ENCODE results near the gene ZNF385A.

Gene ZNF385A

DNA sequence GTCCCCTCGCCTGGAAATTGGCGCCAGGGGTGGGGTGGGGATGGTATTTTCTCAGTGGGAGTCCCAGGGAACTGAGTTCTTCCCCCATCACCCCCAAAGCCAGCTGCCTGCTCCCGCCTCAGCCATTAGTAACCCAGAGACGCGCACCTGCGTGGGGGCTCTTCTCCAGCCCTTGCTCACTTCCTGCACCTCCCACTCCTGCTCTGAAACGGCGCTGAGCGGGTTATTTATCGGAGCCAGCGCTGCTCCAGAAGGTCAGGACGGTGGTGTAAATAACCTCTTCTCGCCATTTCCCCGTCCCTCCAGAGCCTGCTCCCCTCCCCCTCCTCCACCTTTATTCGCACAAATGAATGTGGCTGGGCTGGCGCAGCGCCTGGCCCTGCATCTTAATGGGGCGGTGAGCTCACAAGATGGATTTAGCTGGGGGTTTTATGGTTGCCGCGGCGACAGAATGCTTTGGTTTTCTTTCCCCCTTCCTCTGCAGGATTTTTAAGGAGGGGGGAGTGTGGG is 32.5 kb downstream of the ZNF385A start:
- no peak overlapping the region for H3K9ac ChIP-seq (ENCODE audit: low read depth, low read length, poor library complexity)
- WGBS, 2 donors (ENCODE audit: extremely low coverage in 2 of 2, insufficient read length in 2 of 2, insufficient replicate concordance in 1 of 2), result no CpG with 5 or more reads among the region's 21 CpGs
- H3K4ac ChIP-seq (ENCODE audit: low read length), result no peak overlapping the region
- peak; percentile 79 for DNase-seq (ENCODE audit: low spot score)
- peak overlapping the region; percentile 65 for H2BK12ac ChIP-seq (ENCODE audit: low read length)
- H3K4me3 ChIP-seq (ENCODE audit: low read length in 2 of 2), result peak overlapping the region; percentile 28 to 68
- H3K14ac ChIP-seq (ENCODE audit: low read length), result no peak overlapping the region
- H3K36me3 ChIP-seq (replicated peaks in 1 of 2; ENCODE audit: control insufficient read depth in 2 of 2, insufficient read depth in 2 of 2, low read length in 2 of 2), result peaks cover 4 to 44% of the 10 kb centered on the region in 2 donors
- no peak overlapping the region for H4K8ac ChIP-seq (ENCODE audit: low read depth, low read length)
- no peak overlapping the region for H3K23ac ChIP-seq (ENCODE audit: low read depth, low read length, poor library complexity)
- no peaks in the 10 kb centered on the region for H3K27me3 ChIP-seq (ENCODE audit: control insufficient read depth in 3 of 3, insufficient read depth in 3 of 3, low read depth in 1 of 3, low read length in 3 of 3)
- H3K79me1 ChIP-seq (ENCODE audit: low read depth, low read length), result no peaks in the 10 kb centered on the region
- H2AFZ ChIP-seq (ENCODE audit: low read length), result peak overlapping the region; percentile 46
- peak overlapping the region; percentile 90 for H2AK5ac ChIP-seq (ENCODE audit: low read depth, low read length)
- H2BK120ac ChIP-seq (ENCODE audit: low read depth, low read length), result peak overlapping the region; percentile 76
- H3K4me2 ChIP-seq (ENCODE audit: insufficient read depth, low read length, poor library complexity, severe bottlenecking), result peak overlapping the region; percentile 64
- H3K4me1 ChIP-seq (ENCODE audit: control insufficient read depth in 2 of 2, insufficient read depth in 1 of 2, low read depth in 1 of 2, low read length in 2 of 2), result peaks cover 59 to 65% of the 10 kb centered on the region in 2 donors
- no peaks in the 10 kb centered on the region for H3K9me3 ChIP-seq (replicated peaks in 1 of 2; ENCODE audit: control insufficient read depth in 2 of 2, insufficient read depth in 1 of 2, low read depth in 1 of 2, low read length in 2 of 2)
- H4K91ac ChIP-seq (ENCODE audit: low read depth, low read length, poor library complexity), result no peak overlapping the region
- peak overlapping the region; percentile 87 for H2BK5ac ChIP-seq (ENCODE audit: low read length)
- H3K27ac ChIP-seq (replicated peaks; ENCODE audit: low read length), result peak overlapping the region; percentile 99
- peak overlapping the region; percentile 98 for H3K18ac ChIP-seq (ENCODE audit: low read length)
- H2BK15ac ChIP-seq (ENCODE audit: low read length), result no peak overlapping the region

GRCh38 chr12:54351341-54351740 is 33.2 kb downstream of the ZNF385A start:
- H2BK120ac ChIP-seq (ENCODE audit: low read depth, low read length), result no peak overlapping the region
- no peak for DNase-seq (ENCODE audit: low spot score)
- no peak overlapping the region for H2AFZ ChIP-seq (ENCODE audit: low read length)
- H3K9me3 ChIP-seq (replicated peaks in 1 of 2; ENCODE audit: control insufficient read depth in 2 of 2, insufficient read depth in 1 of 2, low read depth in 1 of 2, low read length in 2 of 2), result no peaks in the 10 kb centered on the region
- H3K27me3 ChIP-seq (ENCODE audit: control insufficient read depth in 3 of 3, insufficient read depth in 3 of 3, low read depth in 1 of 3, low read length in 3 of 3), result no peaks in the 10 kb centered on the region
- H3K14ac ChIP-seq (ENCODE audit: low read length), result no peak overlapping the region
- H3K4ac ChIP-seq (ENCODE audit: low read length), result no peak overlapping the region
- peaks cover 4 to 51% of the 10 kb centered on the region in 2 donors for H3K36me3 ChIP-seq (replicated peaks in 1 of 2; ENCODE audit: control insufficient read depth in 2 of 2, insufficient read depth in 2 of 2, low read length in 2 of 2)
- no peak overlapping the region for H4K8ac ChIP-seq (ENCODE audit: low read depth, low read length)
- peak overlapping the region in 1 of 2 donors; percentile 28 for H3K4me3 ChIP-seq (ENCODE audit: low read length in 2 of 2)
- peak overlapping the region; percentile 64 for H3K4me2 ChIP-seq (ENCODE audit: insufficient read depth, low read length, poor library complexity, severe bottlenecking)
- peaks cover 52 to 57% of the 10 kb centered on the region in 2 donors for H3K4me1 ChIP-seq (ENCODE audit: control insufficient read depth in 2 of 2, insufficient read depth in 1 of 2, low read depth in 1 of 2, low read length in 2 of 2)
- no peak overlapping the region for H4K91ac ChIP-seq (ENCODE audit: low read depth, low read length, poor library complexity)
- no peak overlapping the region for H2BK15ac ChIP-seq (ENCODE audit: low read length)
- peak overlapping the region; percentile 9 for H2AK5ac ChIP-seq (ENCODE audit: low read depth, low read length)
- no peak overlapping the region for H2BK12ac ChIP-seq (ENCODE audit: low read length)
- no peak overlapping the region for H3K23ac ChIP-seq (ENCODE audit: low read depth, low read length, poor library complexity)
- peak overlapping the region; percentile 99 for H3K27ac ChIP-seq (replicated peaks; ENCODE audit: low read length)
- H3K18ac ChIP-seq (ENCODE audit: low read length), result peak overlapping the region; percentile 89
- peak overlapping the region; percentile 50 for H2BK5ac ChIP-seq (ENCODE audit: low read length)
- no peaks in the 10 kb centered on the region for H3K79me1 ChIP-seq (ENCODE audit: low read depth, low read length)
- no CpG with 5 or more reads among the region's 4 CpGs for WGBS, 2 donors (ENCODE audit: extremely low coverage in 2 of 2, insufficient read length in 2 of 2, insufficient replicate concordance in 1 of 2)
- H3K9ac ChIP-seq (ENCODE audit: low read depth, low read length, poor library complexity), result no peak overlapping the region

DNA sequence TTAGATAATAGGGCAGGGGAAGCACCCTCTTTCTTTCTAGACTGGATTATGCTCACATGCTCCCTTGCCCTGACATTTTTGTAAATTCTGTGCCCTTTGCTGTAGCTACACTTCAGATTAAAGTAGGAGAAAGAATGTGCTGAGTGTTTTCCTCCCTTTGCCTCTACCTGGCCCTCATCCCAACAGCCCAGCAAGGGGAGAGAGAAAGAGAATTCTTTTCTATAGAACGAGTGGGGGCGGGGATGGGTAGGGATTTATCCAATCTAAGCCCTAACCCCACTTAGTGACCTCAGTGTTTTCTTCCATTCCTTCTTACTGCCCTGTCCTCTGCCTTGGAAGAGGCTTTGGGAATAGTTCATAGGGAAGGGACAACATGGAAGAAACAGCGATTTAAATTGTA is 33.8 kb downstream of the ZNF385A start:
- H2BK15ac ChIP-seq (ENCODE audit: low read length), result no peak overlapping the region
- no peak overlapping the region for H4K8ac ChIP-seq (ENCODE audit: low read depth, low read length)
- H3K18ac ChIP-seq (ENCODE audit: low read length), result no peak overlapping the region
- no CpG with 5 or more reads among the region's 3 CpGs for WGBS, 2 donors (ENCODE audit: extremely low coverage in 2 of 2, insufficient read length in 2 of 2, insufficient replicate concordance in 1 of 2)
- H3K4ac ChIP-seq (ENCODE audit: low read length), result no peak overlapping the region
- peak overlapping the region; percentile 99 for H3K27ac ChIP-seq (replicated peaks; ENCODE audit: low read length)
- H2AFZ ChIP-seq (ENCODE audit: low read length), result no peak overlapping the region
- H3K14ac ChIP-seq (ENCODE audit: low read length), result no peak overlapping the region
- peaks cover 47 to 51% of the 10 kb centered on the region in 2 donors for H3K4me1 ChIP-seq (ENCODE audit: control insufficient read depth in 2 of 2, insufficient read depth in 1 of 2, low read depth in 1 of 2, low read length in 2 of 2)
- H3K4me2 ChIP-seq (ENCODE audit: insufficient read depth, low read length, poor library complexity, severe bottlenecking), result peak overlapping the region; percentile 19
- H4K91ac ChIP-seq (ENCODE audit: low read depth, low read length, poor library complexity), result no peak overlapping the region
- H2BK5ac ChIP-seq (ENCODE audit: low read length), result no peak overlapping the region
- no peaks in the 10 kb centered on the region for H3K79me1 ChIP-seq (ENCODE audit: low read depth, low read length)
- no peak overlapping the region for H3K23ac ChIP-seq (ENCODE audit: low read depth, low read length, poor library complexity)
- H3K9me3 ChIP-seq (replicated peaks in 1 of 2; ENCODE audit: control insufficient read depth in 2 of 2, insufficient read depth in 1 of 2, low read depth in 1 of 2, low read length in 2 of 2), result no peaks in the 10 kb centered on the region
- H3K27me3 ChIP-seq (ENCODE audit: control insufficient read depth in 3 of 3, insufficient read depth in 3 of 3, low read depth in 1 of 3, low read length in 3 of 3), result no peaks in the 10 kb centered on the region
- H2BK12ac ChIP-seq (ENCODE audit: low read length), result no peak overlapping the region
- H2BK120ac ChIP-seq (ENCODE audit: low read depth, low read length), result no peak overlapping the region
- DNase-seq (ENCODE audit: low spot score), result peak; percentile 42
- no peak overlapping the region for H3K4me3 ChIP-seq (ENCODE audit: low read length in 2 of 2)
- peaks cover 4 to 56% of the 10 kb centered on the region in 2 donors for H3K36me3 ChIP-seq (replicated peaks in 1 of 2; ENCODE audit: control insufficient read depth in 2 of 2, insufficient read depth in 2 of 2, low read length in 2 of 2)
- H3K9ac ChIP-seq (ENCODE audit: low read depth, low read length, poor library complexity), result no peak overlapping the region
- H2AK5ac ChIP-seq (ENCODE audit: low read depth, low read length), result no peak overlapping the region

DNA sequence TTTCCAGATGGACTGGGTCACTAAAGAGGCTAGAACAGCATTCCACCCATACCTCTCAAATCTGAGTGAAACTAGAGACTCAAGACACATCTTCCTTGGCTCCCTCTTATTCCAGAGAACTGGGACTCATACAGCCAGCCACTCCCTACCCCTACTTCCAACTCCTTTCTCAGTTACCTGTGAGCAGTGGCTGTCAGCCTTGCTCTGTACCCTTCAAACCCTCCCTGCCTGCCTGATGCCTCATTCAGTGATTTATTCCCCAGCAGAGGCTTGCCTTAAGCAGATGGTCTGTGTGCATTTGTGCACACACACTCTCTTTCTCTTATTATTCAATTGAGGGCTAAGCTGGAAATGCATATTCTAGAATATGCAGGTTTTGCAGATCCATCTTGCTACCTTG is 34.9 kb downstream of the ZNF385A start:
- peak overlapping the region; percentile 99 for H3K27ac ChIP-seq (replicated peaks; ENCODE audit: low read length)
- no peak overlapping the region for H4K91ac ChIP-seq (ENCODE audit: low read depth, low read length, poor library complexity)
- no peak overlapping the region for H2BK15ac ChIP-seq (ENCODE audit: low read length)
- no peak overlapping the region for H2AFZ ChIP-seq (ENCODE audit: low read length)
- H3K36me3 ChIP-seq (replicated peaks in 1 of 2; ENCODE audit: control insufficient read depth in 2 of 2, insufficient read depth in 2 of 2, low read length in 2 of 2), result peaks cover 9 to 66% of the 10 kb centered on the region in 2 donors
- H3K18ac ChIP-seq (ENCODE audit: low read length), result no peak overlapping the region
- H2AK5ac ChIP-seq (ENCODE audit: low read depth, low read length), result peak overlapping the region; percentile 2
- no peak overlapping the region for H3K4me3 ChIP-seq (ENCODE audit: low read length in 2 of 2)
- no peak overlapping the region for H2BK120ac ChIP-seq (ENCODE audit: low read depth, low read length)
- no peaks in the 10 kb centered on the region for H3K27me3 ChIP-seq (ENCODE audit: control insufficient read depth in 3 of 3, insufficient read depth in 3 of 3, low read depth in 1 of 3, low read length in 3 of 3)
- no peak overlapping the region for H4K8ac ChIP-seq (ENCODE audit: low read depth, low read length)
- H3K9ac ChIP-seq (ENCODE audit: low read depth, low read length, poor library complexity), result no peak overlapping the region
- no peak overlapping the region for H3K14ac ChIP-seq (ENCODE audit: low read length)
- H3K9me3 ChIP-seq (replicated peaks in 1 of 2; ENCODE audit: control insufficient read depth in 2 of 2, insufficient read depth in 1 of 2, low read depth in 1 of 2, low read length in 2 of 2), result no peaks in the 10 kb centered on the region
- H2BK5ac ChIP-seq (ENCODE audit: low read length), result no peak overlapping the region
- H3K4me1 ChIP-seq (ENCODE audit: control insufficient read depth in 2 of 2, insufficient read depth in 1 of 2, low read depth in 1 of 2, low read length in 2 of 2), result peaks cover 41 to 42% of the 10 kb centered on the region in 2 donors
- no peak overlapping the region for H3K23ac ChIP-seq (ENCODE audit: low read depth, low read length, poor library complexity)
- H3K4ac ChIP-seq (ENCODE audit: low read length), result no peak overlapping the region
- H3K79me1 ChIP-seq (ENCODE audit: low read depth, low read length), result no peaks in the 10 kb centered on the region
- H2BK12ac ChIP-seq (ENCODE audit: low read length), result no peak overlapping the region
- H3K4me2 ChIP-seq (ENCODE audit: insufficient read depth, low read length, poor library complexity, severe bottlenecking), result no peak overlapping the region
- DNase-seq (ENCODE audit: low spot score), result no peak

All from neuronal stem cell (in vitro differentiated cells).